Lower leg skin (tissue), 3 donors: ENCODE data around the gene KRT5.

ENCODE experiments used
- CTCF ChIP-seq, 3 donors: fragments of 450-650 bp; IDR thresholded peaks; one replicate each; pipeline ENCODE4 v1.5.1; 2016; ENCODE audit warnings: antibody characterized with exemption in 3 of 3, mild to moderate bottlenecking in 3 of 3, moderate library complexity in 2 of 3
- POLR2A ChIP-seq, 2 donors: fragments of 450-650 bp; IDR thresholded peaks; one replicate each; pipeline ENCODE4 v1.6.1; 2016 to 2017; ENCODE audit warnings: antibody characterized with exemption in 2 of 2, mild to moderate bottlenecking in 1 of 2, moderate library complexity in 1 of 2

- TF ChIP-seq POLR2A (IDR thresholded peaks at IDR 0.05) (no peak), CTCF (IDR thresholded peaks at IDR 0.05) (no peak)
Observed at GRCh38 chr12:52497975-52498374, 22.2 kb downstream of the KRT5 start.
